Mesendoderm (in vitro differentiated cells): ENCODE measurements around the gene DNAL1.
A peak's percentile ranks its signal among the peaks of the same experiment; 100 is the strongest.

ENCODE experiments used
- DNase-seq: peaks from one replicate; pipeline ENCODE4 v3.0.0; 2013
- H2AK5ac ChIP-seq: 2 replicates; pipeline ENCODE4 v1.6.1; 2013; ENCODE audit warnings: low read length, inconsistent platforms
- H2BK120ac ChIP-seq: 2 replicates; pipeline ENCODE4 v1.6.1; 2013; ENCODE audit warnings: low read depth, mild to moderate bottlenecking, low read length, moderate library complexity, mixed read lengths
- H2BK15ac ChIP-seq: replicated peaks from 2 replicates; pipeline ENCODE4 v1.6.1; 2013; ENCODE audit warnings: low read depth, mild to moderate bottlenecking, moderate library complexity
- H2BK5ac ChIP-seq: 2 replicates; pipeline ENCODE4 v1.6.1; 2013; ENCODE audit warnings: low read length, inconsistent platforms
- H3K18ac ChIP-seq: 2 replicates; pipeline ENCODE4 v1.6.1; 2013; ENCODE audit warnings: mild to moderate bottlenecking, low read length, mixed read lengths
- H3K23ac ChIP-seq: one replicate; pipeline ENCODE4 v1.6.1; 2013; ENCODE audit warnings: low read length
- H3K27ac ChIP-seq: 2 replicates; pipeline ENCODE4 v1.5.1; 2013; ENCODE audit warnings: low read depth, mild to moderate bottlenecking, inconsistent platforms, low read length, moderate library complexity
- H3K27me3 ChIP-seq: 2 replicates; pipeline ENCODE4 v1.6.1; 2013; ENCODE audit warnings: low read length, control low read depth, mild to moderate bottlenecking, inconsistent platforms; ENCODE audit not compliant: insufficient read depth, poor library complexity
- H3K36me3 ChIP-seq: 2 replicates; pipeline ENCODE4 v1.6.1; 2013; ENCODE audit warnings: low read length, inconsistent platforms; ENCODE audit not compliant: control insufficient read depth, insufficient read depth
- H3K4ac ChIP-seq: one replicate; pipeline ENCODE4 v1.6.1; 2013; ENCODE audit warnings: low read depth, mild to moderate bottlenecking, low read length, moderate library complexity
- H3K4me1 ChIP-seq: 2 replicates; pipeline ENCODE4 v1.6.1; 2013; ENCODE audit warnings: low read depth, low read length, inconsistent platforms; ENCODE audit not compliant: control insufficient read depth
- H3K4me2 ChIP-seq: 2 replicates; pipeline ENCODE4 v1.6.1; 2013; ENCODE audit warnings: low read length
- H3K4me3 ChIP-seq: 2 replicates; pipeline ENCODE4 v1.5.1; 2013; ENCODE audit warnings: mild to moderate bottlenecking, low read length
- H3K56ac ChIP-seq: one replicate; pipeline ENCODE4 v1.6.1; 2013; ENCODE audit warnings: low read length
- H3K79me1 ChIP-seq: 2 replicates; pipeline ENCODE4 v1.6.1; 2013; ENCODE audit warnings: low read length, inconsistent platforms
- H3K79me2 ChIP-seq: 2 replicates; pipeline ENCODE4 v1.6.1; 2013; ENCODE audit warnings: mild to moderate bottlenecking, low read length; ENCODE audit not compliant: control insufficient read depth, insufficient read depth
- H3K9ac ChIP-seq: 2 replicates; pipeline ENCODE4 v1.6.1; 2013; ENCODE audit warnings: low read length, inconsistent platforms
- H4K5ac ChIP-seq: one replicate; pipeline ENCODE4 v1.6.1; 2013; ENCODE audit warnings: low read length
- H4K8ac ChIP-seq: one replicate; pipeline ENCODE4 v1.6.1; 2013; ENCODE audit warnings: low read depth, mild to moderate bottlenecking, control low read depth, low read length, moderate library complexity
- WGBS: extraction: QIAGEN DNeasy Blood & Tissue Kit; methylation state at CpG from one replicate; pipeline ENCODE4 v1.1.7; 2013; ENCODE audit warnings: low lambda C conversion rate, missing lambda C conversion rate; ENCODE audit not compliant: insufficient coverage; ENCODE audit errors: extremely low coverage; 5-methylcytosine and 5-hydroxymethylcytosine counted together

The DNAL1 gene

DNA sequence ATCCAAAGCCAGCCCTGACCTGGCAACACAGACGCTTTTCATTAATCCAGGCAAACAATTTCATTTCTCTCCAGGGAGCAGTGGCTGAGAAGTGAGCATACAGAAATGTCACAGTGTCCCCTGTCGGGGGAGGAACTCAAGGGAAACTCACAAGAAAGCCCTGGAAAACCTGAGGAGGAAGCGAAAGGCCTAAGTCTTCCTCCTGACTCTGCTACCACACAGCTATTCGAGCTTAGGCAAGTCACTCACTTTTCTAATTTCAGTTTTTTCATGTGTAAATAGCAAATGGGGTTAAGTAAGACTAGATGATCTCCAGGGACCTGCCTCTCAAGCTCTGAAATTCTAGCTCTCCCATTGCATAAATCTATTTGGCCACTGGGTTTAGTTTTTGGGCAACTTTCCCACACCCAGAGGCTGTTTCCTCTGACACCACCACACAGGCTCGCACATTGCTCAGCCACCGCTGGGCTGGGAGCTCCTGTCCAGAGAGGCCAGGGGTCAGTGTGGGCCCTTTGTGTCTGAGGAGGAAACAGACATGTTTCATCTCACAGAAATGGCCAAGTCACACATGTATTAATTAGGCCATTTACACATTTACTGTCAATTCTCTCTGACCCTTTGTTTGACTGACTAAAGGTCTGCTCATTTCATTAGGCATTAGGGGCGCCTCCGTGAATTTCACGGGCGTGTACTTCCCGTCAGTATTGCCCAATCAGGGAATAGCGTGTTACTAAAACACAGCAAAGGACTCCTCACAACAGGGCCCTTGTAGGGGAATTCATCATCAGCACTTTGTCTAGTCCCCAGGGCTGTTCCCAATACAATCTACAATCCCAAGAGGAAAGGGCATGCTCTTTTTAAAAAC is 79.2 kb downstream of the DNAL1 start:
- H3K23ac ChIP-seq, result no peak overlapping the region
- no peak overlapping the region for H2AK5ac ChIP-seq
- no peak overlapping the region for H2BK120ac ChIP-seq
- no peak overlapping the region for H3K4me2 ChIP-seq
- no CpG with 5 or more reads among the region's 12 CpGs for WGBS
- H3K27me3 ChIP-seq, result no peaks in the 10 kb centered on the region
- H2BK15ac ChIP-seq, result no peak overlapping the region
- H3K4ac ChIP-seq, result no peak overlapping the region
- H3K56ac ChIP-seq, result no peak overlapping the region
- no peak overlapping the region for H3K4me3 ChIP-seq
- no peak overlapping the region for H3K9ac ChIP-seq
- H3K36me3 ChIP-seq, result peaks cover 1% of the 10 kb centered on the region
- H4K8ac ChIP-seq, result no peak overlapping the region
- no peak overlapping the region for H3K18ac ChIP-seq
- H3K79me2 ChIP-seq, result no peaks in the 10 kb centered on the region
- H3K27ac ChIP-seq, result peak overlapping the region; percentile 22
- no peak overlapping the region for H2BK5ac ChIP-seq
- DNase-seq, result no peak
- no peaks in the 10 kb centered on the region for H3K79me1 ChIP-seq
- H4K5ac ChIP-seq, result no peak overlapping the region
- no peaks in the 10 kb centered on the region for H3K4me1 ChIP-seq

DNA sequence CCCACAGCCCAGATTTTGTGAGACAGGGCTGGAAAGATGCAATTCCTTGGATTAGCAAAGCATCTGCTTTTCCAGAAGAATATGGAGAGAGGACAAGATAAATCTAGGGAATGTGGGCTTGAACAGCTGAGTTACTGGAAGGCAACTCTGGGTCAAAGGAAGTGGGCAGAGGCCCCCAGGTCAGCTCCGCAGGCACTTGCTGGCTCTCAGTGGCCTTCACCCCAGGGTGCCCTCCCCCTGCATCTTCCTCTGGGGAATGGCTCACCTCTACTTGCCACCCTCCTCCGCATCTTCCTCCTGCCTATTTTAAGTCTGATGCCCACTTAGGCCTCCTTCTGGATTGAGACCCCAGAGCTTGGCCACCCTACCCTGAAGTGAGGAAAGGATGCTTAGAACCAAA is 79.9 kb downstream of the DNAL1 start:
- Histone ChIP-seq H4K5ac (no peak overlapping the region), H3K79me1 (no peaks in the 10 kb centered on the region), H3K23ac (no peak overlapping the region), H3K4me3 (no peak overlapping the region), H2BK15ac (no peak overlapping the region), H3K36me3 (peaks cover 3% of the 10 kb centered on the region), H3K56ac (no peak overlapping the region), H3K4me2 (no peak overlapping the region), H3K4ac (no peak overlapping the region), H3K27ac (no peak overlapping the region), H2AK5ac (no peak overlapping the region), H2BK120ac (no peak overlapping the region), H3K9ac (no peak overlapping the region), H2BK5ac (no peak overlapping the region), H4K8ac (no peak overlapping the region), H3K4me1 (no peaks in the 10 kb centered on the region), H3K18ac (no peak overlapping the region), H3K27me3 (no peaks in the 10 kb centered on the region), H3K79me2 (no peaks in the 10 kb centered on the region)
- no CpG with 5 or more reads among the region's 2 CpGs for WGBS
- DNase-seq, result no peak

DNA sequence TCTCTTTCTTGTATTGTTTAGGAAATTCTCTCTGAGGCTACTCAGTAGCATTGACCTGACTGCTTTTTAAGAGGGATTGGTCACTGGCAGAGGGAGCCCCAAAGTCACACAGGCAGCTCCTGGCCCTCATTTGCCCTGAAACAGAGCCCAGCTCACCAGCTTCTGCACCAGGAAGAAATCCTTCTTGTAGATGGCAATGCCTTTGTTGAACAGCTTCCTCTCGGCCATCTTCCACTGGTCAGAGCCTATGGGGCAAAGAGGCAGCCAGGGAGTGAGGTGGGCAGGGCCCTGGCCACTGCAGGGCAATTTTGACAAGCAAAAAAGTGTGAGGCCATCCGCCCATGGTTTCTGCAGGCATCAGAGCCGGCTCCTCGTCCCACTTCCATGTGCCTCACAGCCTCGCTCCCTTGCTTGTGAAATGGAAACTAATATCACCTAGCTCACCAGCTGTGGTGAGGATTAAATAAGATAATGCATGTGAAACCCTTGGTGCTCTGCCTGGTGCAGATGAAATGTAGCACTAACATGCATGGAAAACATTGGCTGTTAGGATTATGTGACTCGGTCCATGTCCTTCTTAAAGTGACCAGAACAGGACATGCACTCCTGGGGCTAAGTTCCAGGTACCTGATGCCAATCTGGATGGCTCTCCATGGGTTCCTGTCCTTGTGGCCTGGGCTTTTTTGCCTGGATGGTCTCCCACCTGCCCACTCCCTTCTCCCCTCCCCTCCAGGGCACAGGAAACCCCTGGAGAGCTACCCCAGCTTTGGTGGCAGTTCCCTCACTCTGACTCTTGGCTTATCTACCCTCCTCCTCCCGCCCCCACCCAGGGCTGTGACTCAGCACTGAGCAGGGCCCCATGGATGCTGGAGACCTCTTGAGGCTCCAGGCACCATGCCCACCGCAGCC is 80.6 kb downstream of the DNAL1 start:
- no peak overlapping the region for H2AK5ac ChIP-seq
- H2BK120ac ChIP-seq, result no peak overlapping the region
- no peak overlapping the region for H3K4me3 ChIP-seq
- H4K5ac ChIP-seq, result no peak overlapping the region
- H3K27ac ChIP-seq, result no peak overlapping the region
- no peak overlapping the region for H4K8ac ChIP-seq
- DNase-seq, result peak; percentile 64
- no peak overlapping the region for H3K56ac ChIP-seq
- H3K4me1 ChIP-seq, result no peaks in the 10 kb centered on the region
- H3K18ac ChIP-seq, result no peak overlapping the region
- H2BK5ac ChIP-seq, result no peak overlapping the region
- H3K4me2 ChIP-seq, result no peak overlapping the region
- WGBS, result no CpG with 5 or more reads among the region's 8 CpGs
- H3K79me1 ChIP-seq, result no peaks in the 10 kb centered on the region
- no peak overlapping the region for H3K4ac ChIP-seq
- no peak overlapping the region for H3K23ac ChIP-seq
- H3K79me2 ChIP-seq, result no peaks in the 10 kb centered on the region
- H3K27me3 ChIP-seq, result no peaks in the 10 kb centered on the region
- no peak overlapping the region for H3K9ac ChIP-seq
- peaks cover 3% of the 10 kb centered on the region for H3K36me3 ChIP-seq
- H2BK15ac ChIP-seq, result no peak overlapping the region

DNA sequence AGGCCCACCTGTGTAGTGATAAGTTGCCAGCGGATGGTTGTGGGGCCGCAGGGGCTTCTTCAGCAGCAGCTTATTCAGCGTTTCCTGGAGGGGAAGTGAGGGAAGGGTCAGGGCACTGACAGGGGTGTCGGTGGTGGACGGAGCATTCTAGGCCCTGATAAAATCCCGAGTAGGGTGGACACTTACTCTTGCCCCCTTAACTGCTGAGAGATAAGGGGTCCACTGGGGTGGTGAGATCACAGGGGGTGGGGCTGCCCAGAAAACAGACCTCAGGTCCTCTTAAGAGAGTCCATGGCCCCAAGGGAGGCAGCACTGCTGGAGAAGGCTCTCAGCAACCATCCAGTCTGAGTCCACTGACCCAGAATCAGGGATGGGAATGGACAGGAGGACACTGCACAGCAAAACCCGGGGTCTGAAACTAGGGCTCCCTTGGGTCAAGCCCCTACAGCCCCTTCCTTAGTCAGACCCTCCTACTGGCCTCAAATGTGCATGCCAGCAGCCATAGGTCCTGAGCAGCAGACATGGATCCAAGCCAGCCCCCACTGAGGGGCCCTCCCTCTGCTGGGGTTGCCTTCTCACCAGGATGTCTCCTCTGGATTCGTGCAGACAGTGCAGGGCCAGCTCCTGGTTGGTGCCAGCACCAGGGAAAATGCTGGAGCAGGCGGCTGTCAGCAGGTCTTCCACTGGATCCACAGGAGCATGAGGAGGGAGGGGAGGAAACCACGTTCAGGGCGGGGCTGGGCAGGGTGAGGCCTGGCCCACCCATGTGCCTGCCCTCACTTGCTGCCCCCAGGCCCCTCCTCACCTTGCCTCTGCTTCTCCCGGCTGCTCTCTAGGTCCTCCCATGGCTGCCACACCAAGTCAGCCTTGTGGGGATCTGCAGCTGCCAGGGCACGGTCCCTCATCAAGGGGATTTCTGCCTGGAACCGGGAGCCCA is 81.5 kb downstream of the DNAL1 start:
- H2BK120ac ChIP-seq, result no peak overlapping the region
- H3K4me2 ChIP-seq, result no peak overlapping the region
- no peak overlapping the region for H3K23ac ChIP-seq
- no peaks in the 10 kb centered on the region for H3K27me3 ChIP-seq
- H3K79me2 ChIP-seq, result no peaks in the 10 kb centered on the region
- H3K79me1 ChIP-seq, result no peaks in the 10 kb centered on the region
- no peak overlapping the region for H3K9ac ChIP-seq
- no peak overlapping the region for H3K27ac ChIP-seq
- WGBS, result no CpG with 5 or more reads among the region's 14 CpGs
- H4K5ac ChIP-seq, result no peak overlapping the region
- H2BK15ac ChIP-seq, result no peak overlapping the region
- no peak overlapping the region for H3K4me3 ChIP-seq
- no peak for DNase-seq
- H3K4ac ChIP-seq, result no peak overlapping the region
- H2AK5ac ChIP-seq, result no peak overlapping the region
- H3K56ac ChIP-seq, result peak overlapping the region; percentile 19
- peak overlapping the region; percentile 4 for H3K18ac ChIP-seq
- H2BK5ac ChIP-seq, result no peak overlapping the region
- H3K4me1 ChIP-seq, result no peaks in the 10 kb centered on the region
- H4K8ac ChIP-seq, result no peak overlapping the region
- H3K36me3 ChIP-seq, result peaks cover 3% of the 10 kb centered on the region

DNA sequence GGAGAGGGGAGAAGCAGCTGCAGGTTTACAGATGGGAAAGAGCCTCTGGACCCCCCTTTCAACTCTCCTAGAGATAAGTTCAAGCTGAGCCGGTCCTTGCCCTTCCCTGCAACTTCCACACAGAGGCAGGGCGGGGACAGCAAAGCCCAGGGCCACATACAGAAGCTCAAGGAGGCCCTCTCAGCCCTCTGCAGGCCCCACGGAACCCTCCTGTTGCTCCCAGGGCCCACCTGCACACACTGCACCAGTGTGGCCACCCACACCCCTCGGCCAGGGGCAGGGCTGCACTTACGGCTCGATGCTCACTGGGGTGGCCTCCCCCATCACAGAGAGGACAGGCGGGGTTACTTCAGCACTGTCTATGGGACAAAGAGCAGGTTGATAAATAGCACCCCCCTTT is 82.4 kb downstream of the DNAL1 start:
- H4K5ac ChIP-seq, result no peak overlapping the region
- no peak overlapping the region for H2BK5ac ChIP-seq
- no CpG with 5 or more reads among the region's 7 CpGs for WGBS
- H2AK5ac ChIP-seq, result no peak overlapping the region
- H4K8ac ChIP-seq, result no peak overlapping the region
- no peak overlapping the region for H3K4ac ChIP-seq
- H3K18ac ChIP-seq, result no peak overlapping the region
- H3K27ac ChIP-seq, result no peak overlapping the region
- H3K4me2 ChIP-seq, result no peak overlapping the region
- H3K56ac ChIP-seq, result no peak overlapping the region
- DNase-seq, result no peak
- H3K36me3 ChIP-seq, result peaks cover 3% of the 10 kb centered on the region
- H3K23ac ChIP-seq, result no peak overlapping the region
- H3K4me1 ChIP-seq, result no peaks in the 10 kb centered on the region
- no peak overlapping the region for H2BK120ac ChIP-seq
- no peak overlapping the region for H2BK15ac ChIP-seq
- H3K9ac ChIP-seq, result no peak overlapping the region
- H3K79me1 ChIP-seq, result no peaks in the 10 kb centered on the region
- no peak overlapping the region for H3K4me3 ChIP-seq
- H3K79me2 ChIP-seq, result no peaks in the 10 kb centered on the region
- no peaks in the 10 kb centered on the region for H3K27me3 ChIP-seq
